Loucy (cell line): ENCODE results near the gene DNAJB12.
"Not testable (repeated sequence)": the region's sequence is repeated elsewhere in the genome, so short reads cannot be mapped to it uniquely, and the experiment has no call there.

Source experiments
- EZH2phosphoT487 ChIP-seq: fragments of 200-600 bp; IDR thresholded peaks from 2 replicates; pipeline ENCODE4 v1.6.1; 2018; ENCODE audit warnings: antibody characterized with exemption, mild to moderate bottlenecking, moderate library complexity, borderline replicate concordance
- TF ChIP-seq, protein P1 (sequence below): fragments of 200-600 bp; sonication (generic); conservative IDR thresholded peaks from 2 replicates; pipeline ENCODE4 v1.5.1; 2014; ENCODE audit warnings: mild to moderate bottlenecking, antibody characterized with exemption, low read length

DNA sequence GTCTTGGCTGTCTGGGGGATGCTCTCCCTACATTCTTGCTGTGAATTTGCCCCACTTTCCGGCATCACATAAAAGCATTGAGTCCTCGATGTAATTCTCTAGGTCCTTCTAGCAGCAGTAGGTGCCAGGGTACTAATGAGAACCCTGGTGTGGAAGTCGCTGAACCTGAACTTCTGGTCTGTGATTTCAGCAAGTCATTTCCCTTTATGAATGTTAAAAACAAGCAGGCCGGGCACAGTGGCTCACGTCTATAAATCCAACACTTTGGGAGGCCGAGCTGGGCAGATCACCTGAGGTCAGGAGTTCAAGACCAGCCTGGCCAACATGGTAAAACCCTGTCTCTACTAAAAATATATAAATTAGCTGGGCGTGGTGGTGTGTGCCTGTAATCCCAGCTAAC, 30.3 kb upstream of the DNAJB12 start:
- TF ChIP-seq, protein P1, sequence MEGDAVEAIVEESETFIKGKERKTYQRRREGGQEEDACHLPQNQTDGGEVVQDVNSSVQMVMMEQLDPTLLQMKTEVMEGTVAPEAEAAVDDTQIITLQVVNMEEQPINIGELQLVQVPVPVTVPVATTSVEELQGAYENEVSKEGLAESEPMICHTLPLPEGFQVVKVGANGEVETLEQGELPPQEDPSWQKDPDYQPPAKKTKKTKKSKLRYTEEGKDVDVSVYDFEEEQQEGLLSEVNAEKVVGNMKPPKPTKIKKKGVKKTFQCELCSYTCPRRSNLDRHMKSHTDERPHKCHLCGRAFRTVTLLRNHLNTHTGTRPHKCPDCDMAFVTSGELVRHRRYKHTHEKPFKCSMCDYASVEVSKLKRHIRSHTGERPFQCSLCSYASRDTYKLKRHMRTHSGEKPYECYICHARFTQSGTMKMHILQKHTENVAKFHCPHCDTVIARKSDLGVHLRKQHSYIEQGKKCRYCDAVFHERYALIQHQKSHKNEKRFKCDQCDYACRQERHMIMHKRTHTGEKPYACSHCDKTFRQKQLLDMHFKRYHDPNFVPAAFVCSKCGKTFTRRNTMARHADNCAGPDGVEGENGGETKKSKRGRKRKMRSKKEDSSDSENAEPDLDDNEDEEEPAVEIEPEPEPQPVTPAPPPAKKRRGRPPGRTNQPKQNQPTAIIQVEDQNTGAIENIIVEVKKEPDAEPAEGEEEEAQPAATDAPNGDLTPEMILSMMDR, result not testable (repeated sequence)
- TF ChIP-seq EZH2phosphoT487, result not testable (repeated sequence)
